T-cell (primary cell): Measurements from ENCODE around the gene PLRG1. TPM values are rescaled to one million over a fixed set of nuclear protein-coding genes. Genes with fewer than 3 reads are reported as not detected.

Experiments
- ATAC-seq, 4 experiments: fragments of 200-7000 bp in 3 of 4; fragments of 150-1000 bp in 1 of 4; cut with Tn5 transposase; replicated peaks in 1 of 4; 1 replicate in 3 of 4; 2 replicates in 1 of 4; pipeline ENCODE4 v1.10.0; 2021; ENCODE audit warnings: moderate library complexity in 3 of 4, mild to moderate bottlenecking in 2 of 4, moderate number of reproducible peaks in 1 of 4
- CTCF ChIA-PET, 2 donors: fragments of 300-600 bp; sonication (Branson Sonifier 250); formaldehyde crosslinking; loops; one replicate each; lab custom pipeline; 2022; ENCODE audit warnings: antibody characterized with exemption in 2 of 2; lab: Charles Lee
- POLR2A ChIA-PET, 2 donors: fragments of 300-600 bp; sonication (Branson Sonifier 250); formaldehyde crosslinking; loops; one replicate each; lab custom pipeline; 2022; ENCODE audit warnings: antibody characterized with exemption in 2 of 2; lab: Charles Lee
- DNase-seq, 35 experiments: peaks; one replicate each; pipeline versions ENCODE4 v3.0.0 to v3.0.0-alpha.2; 2013 to 2023
- H3K27ac ChIP-seq: one replicate; pipeline ENCODE4 v1.5.1; 2013; ENCODE audit warnings: low read length
- H3K27me3 ChIP-seq, 2 experiments: replicated peaks in 1 of 2; 1 replicate in 1 of 2; 2 replicates in 1 of 2; pipeline versions ENCODE4 v1.6.1 to v1.7.0; 2013; ENCODE audit warnings: low read length in 1 of 2, mixed read lengths in 1 of 2; ENCODE audit not compliant: control insufficient read depth in 2 of 2, insufficient read depth in 2 of 2; ENCODE audit errors: extremely low read depth in 1 of 2
- H3K36me3 ChIP-seq, 2 donors: 1 replicate in 1 of 2; 2 replicates in 1 of 2; pipeline versions ENCODE4 v1.6.1 to v1.7.0; 2013; ENCODE audit warnings: low read length in 1 of 2; ENCODE audit not compliant: control insufficient read depth in 2 of 2, insufficient read depth in 1 of 2; ENCODE audit errors: extremely low read depth in 1 of 2
- H3K4me1 ChIP-seq, 2 experiments: 1 replicate in 1 of 2; 2 replicates in 1 of 2; pipeline versions ENCODE4 v1.6.1 to v1.7.0; 2013; ENCODE audit warnings: low read length in 2 of 2, mixed read lengths in 1 of 2; ENCODE audit not compliant: insufficient read depth in 2 of 2, control insufficient read depth in 1 of 2; ENCODE audit errors: extremely low read depth in 1 of 2
- H3K4me3 ChIP-seq, 2 donors: 1 replicate in 1 of 2; 2 replicates in 1 of 2; pipeline versions ENCODE4 v1.5.1 to v1.7.0; 2013; ENCODE audit warnings: mild to moderate bottlenecking in 2 of 2, low read length in 1 of 2, moderate library complexity in 1 of 2; ENCODE audit not compliant: control insufficient read depth in 1 of 2; ENCODE audit errors: extremely low read depth in 1 of 2
- H3K9me3 ChIP-seq: 2 replicates; pipeline ENCODE4 v1.7.0; 2013
- H3K27ac Mint-ChIP-seq, 2 donors: one replicate each; pipeline ENCODE4 v1.8.0; 2020 to 2021; ENCODE audit warnings: mild to moderate bottlenecking in 2 of 2, mixed read lengths in 2 of 2
- H3K27me3 Mint-ChIP-seq, 2 donors: one replicate each; pipeline ENCODE4 v1.8.0; 2021 to 2022; ENCODE audit warnings: mixed read lengths in 2 of 2
- H3K36me3 Mint-ChIP-seq: one replicate; pipeline ENCODE4 v1.8.0; 2021; ENCODE audit warnings: mixed read lengths
- H3K4me1 Mint-ChIP-seq, 3 donors: one replicate each; pipeline ENCODE4 v1.8.0; 2020 to 2022; ENCODE audit warnings: mixed read lengths in 3 of 3, mild to moderate bottlenecking in 1 of 3
- H3K4me3 Mint-ChIP-seq, 3 donors: one replicate each; pipeline ENCODE4 v1.8.0; 2020 to 2022; ENCODE audit warnings: mild to moderate bottlenecking in 3 of 3, mixed read lengths in 3 of 3, moderate library complexity in 3 of 3
- H3K9me3 Mint-ChIP-seq, 3 donors: one replicate each; pipeline ENCODE4 v1.8.0; 2020 to 2022; ENCODE audit warnings: mixed read lengths in 3 of 3
- WGBS: methylation state at CpG from one replicate; pipeline ENCODE4 v1.1.5; 2013; ENCODE audit warnings: missing lambda C conversion rate; ENCODE audit not compliant: insufficient coverage; 5-methylcytosine and 5-hydroxymethylcytosine counted together
- total RNA-seq, 35 experiments: library from RNA in 6 of 35; stranded (reverse) in 6 of 35; fragments of 120-200 nt in 1 of 35; gene quantifications; one replicate each; pipeline versions ENCODE4 v1.2.1 to v1.2.4 and lab custom pipeline; 2013 to 2026

PLRG1 gene
- total RNA-seq, 5 donors from 2014 or later (not counting 1 experiment from before 2014, with no cell fraction given) = 58.7 to 77.4 (median 62.7) TPM

GRCh38 chr4:154503598-154503997, 46.6 kb downstream of the PLRG1 start:
- H3K36me3 ChIP-seq = no peaks in the 10 kb centered on the region
- Mint-ChIP-seq H3K4me3 (no peak overlapping the region), H3K27me3 (peaks cover 26 to 41% of the 10 kb centered on the region in 2 donors), H3K27ac (no peak overlapping the region), H3K9me3 (no peaks in the 10 kb centered on the region), H3K4me1 (no peaks in the 10 kb centered on the region), H3K36me3 (no peaks in the 10 kb centered on the region)
- peaks cover 3 to 7% of the 10 kb centered on the region in 2 experiments for H3K27me3 ChIP-seq
- ChIA-PET CTCF (interaction anchor here in 1 of 2 donors (0.5 kb wide), 1 partner anchor 718 kb away, joined by 13 read pairs; no protein-coding TSS in a partner anchor), POLR2A (interaction anchor here in 1 of 2 donors (0.5 kb wide), 1 partner anchor 119 kb away, joined by 3 read pairs; no protein-coding TSS in a partner anchor)
- no peaks in the 10 kb centered on the region for H3K4me1 ChIP-seq
- DNase-seq = peak in 1 of 35 experiments; percentile 8
- H3K9me3 ChIP-seq = no peaks in the 10 kb centered on the region
- no peak overlapping the region for H3K4me3 ChIP-seq
- H3K27ac ChIP-seq = no peak overlapping the region
- no CpG with 5 or more reads among the region's 1 CpG for WGBS
- no peak for ATAC-seq

GRCh38 chr4:154502111-154502510, 48.1 kb downstream of the PLRG1 start:
- no peaks in the 10 kb centered on the region for H3K4me1 ChIP-seq
- Mint-ChIP-seq H3K9me3 (no peaks in the 10 kb centered on the region), H3K27ac (no peak overlapping the region), H3K4me1 (no peaks in the 10 kb centered on the region), H3K36me3 (no peaks in the 10 kb centered on the region), H3K27me3 (peaks cover 26 to 44% of the 10 kb centered on the region in 2 donors), H3K4me3 (no peak overlapping the region)
- no peaks in the 10 kb centered on the region for H3K9me3 ChIP-seq
- H3K27me3 ChIP-seq = peaks cover 3 to 7% of the 10 kb centered on the region in 2 experiments
- no peak for ATAC-seq
- 57% methylated on average over 1 of the region's 6 CpGs for WGBS
- no peak for DNase-seq
- ChIA-PET CTCF (no interaction called here), POLR2A (no interaction called here)
- H3K36me3 ChIP-seq = no peaks in the 10 kb centered on the region
- no peak overlapping the region for H3K27ac ChIP-seq
- H3K4me3 ChIP-seq = no peak overlapping the region

- Histone ChIP-seq H3K4me3 (no peak overlapping the region), H3K36me3 (no peaks in the 10 kb centered on the region), H3K27ac (no peak overlapping the region), H3K9me3 (no peaks in the 10 kb centered on the region), H3K4me1 (no peaks in the 10 kb centered on the region), H3K27me3 (peaks cover 2 to 8% of the 10 kb centered on the region in 2 experiments)
- ChIA-PET POLR2A (no interaction called here), CTCF (no interaction called here)
- peaks cover 29 to 44% of the 10 kb centered on the region in 2 donors for H3K27me3 Mint-ChIP-seq
- H3K4me1 Mint-ChIP-seq = no peaks in the 10 kb centered on the region
- H3K9me3 Mint-ChIP-seq = no peaks in the 10 kb centered on the region
- H3K27ac Mint-ChIP-seq = no peak overlapping the region
- DNase-seq (no peak), ATAC-seq (no peak)
- no CpG with 5 or more reads among the region's 5 CpGs for WGBS
- no peak overlapping the region for H3K4me3 Mint-ChIP-seq
- H3K36me3 Mint-ChIP-seq = no peaks in the 10 kb centered on the region
These were observed 52.3 kb downstream of the PLRG1 start for GRCh38 chr4:154497889-154498288.

- Mint-ChIP-seq H3K4me1 (peaks cover 7 to 12% (median 12%) of the 10 kb centered on the region in 3 donors), H3K4me3 (no peak overlapping the region), H3K9me3 (no peaks in the 10 kb centered on the region), H3K27ac (no peak overlapping the region), H3K36me3 (no peaks in the 10 kb centered on the region), H3K27me3 (peaks cover 42 to 52% of the 10 kb centered on the region in 2 donors)
- H3K27me3 ChIP-seq = peaks cover 12 to 18% of the 10 kb centered on the region in 2 experiments
- ATAC-seq (no peak), DNase-seq (no peak)
- H3K27ac ChIP-seq = no peak overlapping the region
- CTCF ChIA-PET = interaction anchor here in 1 of 2 donors (0.6 to 0.7 kb wide), 2 partner anchors 12 to 635 kb away, joined by 3 read pairs; no protein-coding TSS in a partner anchor
- no peak overlapping the region for H3K4me3 ChIP-seq
- 88% methylated on average over 1 of the region's 2 CpGs for WGBS
- POLR2A ChIA-PET = interaction anchor here in 1 of 2 donors (0.7 kb wide), 1 partner anchor 118 kb away, joined by 3 read pairs; no protein-coding TSS in a partner anchor
- no peaks in the 10 kb centered on the region for H3K36me3 ChIP-seq
- H3K4me1 ChIP-seq = peaks cover 0 to 15% of the 10 kb centered on the region in 2 experiments
- H3K9me3 ChIP-seq = no peaks in the 10 kb centered on the region
These were observed 54.3 kb downstream of the PLRG1 start for GRCh38 chr4:154495867-154496266.

- Histone ChIP-seq H3K27me3 (peaks cover 12 to 39% of the 10 kb centered on the region in 2 experiments), H3K9me3 (no peaks in the 10 kb centered on the region), H3K27ac (no peak overlapping the region), H3K4me3 (peak overlapping the region in 1 of 2 donors; percentile 49), H3K4me1 (peaks cover 0 to 20% of the 10 kb centered on the region in 2 experiments), H3K36me3 (no peaks in the 10 kb centered on the region)
- ATAC-seq (peak in 1 of 4 experiments; percentile 50), DNase-seq (no peak)
- Mint-ChIP-seq H3K27ac (no peak overlapping the region), H3K4me1 (peaks cover 12 to 19% (median 14%) of the 10 kb centered on the region in 3 donors), H3K4me3 (peak overlapping the region; percentile 50 to 77 (median 51)), H3K9me3 (no peaks in the 10 kb centered on the region), H3K27me3 (peaks cover 57 to 75% of the 10 kb centered on the region in 2 donors), H3K36me3 (no peaks in the 10 kb centered on the region)
- ChIA-PET CTCF (no interaction called here), POLR2A (no interaction called here)
- WGBS = 9% methylated on average over 11 of the region's 16 CpGs
These were observed 57.9 kb downstream of the PLRG1 start for GRCh38 chr4:154492288-154492687.

- Mint-ChIP-seq H3K9me3 (no peaks in the 10 kb centered on the region), H3K27ac (no peak within 1 kb of the TSS), H3K4me1 (peaks cover 12 to 19% (median 14%) of the 10 kb centered on the region in 3 donors), H3K4me3 (peak within 1 kb of the TSS; percentile 65 to 77 (median 66)), H3K27me3 (peaks cover 57 to 78% of the 10 kb centered on the region in 2 donors), H3K36me3 (no peaks in the 10 kb centered on the region)
- ATAC-seq (peak; percentile 37 to 64 (median 46)), DNase-seq (peak in 5 of 35 experiments; percentile 1 to 7 (median 7))
- Histone ChIP-seq H3K4me3 (peak within 1 kb of the TSS in 1 of 2 donors; percentile 80), H3K4me1 (peaks cover 0 to 20% of the 10 kb centered on the region in 2 experiments), H3K36me3 (no peaks in the 10 kb centered on the region), H3K27me3 (peaks cover 12 to 39% of the 10 kb centered on the region in 2 experiments), H3K9me3 (no peaks in the 10 kb centered on the region), H3K27ac (no peak within 1 kb of the TSS)
- CTCF ChIA-PET = no interaction called here
- WGBS = 1% methylated on average over 37 of the region's 53 CpGs
- POLR2A ChIA-PET = no interaction called here
These were observed 58.6 kb downstream of the PLRG1 start, which contains the start of gene DCHS2 for GRCh38 chr4:154491341-154492271. Gene DCHS2, minus strand, starts transcription at chr4:154491799. Its CDS starts 444 bp downstream, at chr4:154491355.
